B cell (primary cell): ENCODE data around the gene MYL6B.

Source experiments
- EZH2 ChIP-seq: IDR thresholded peaks from 2 replicates; pipeline ENCODE4 v1.6.1; 2012; ENCODE audit warnings: borderline replicate concordance, low read depth, mild to moderate bottlenecking, moderate library complexity, low read length; ENCODE audit not compliant: insufficient read depth, poor library complexity, severe bottlenecking
- TF ChIP-seq, protein P1 (sequence below): fragments of 200-600 bp; IDR thresholded peaks from one replicate; pipeline ENCODE4 v1.8.0; 2022; ENCODE audit warnings: antibody characterized with exemption, mild to moderate bottlenecking

DNA sequence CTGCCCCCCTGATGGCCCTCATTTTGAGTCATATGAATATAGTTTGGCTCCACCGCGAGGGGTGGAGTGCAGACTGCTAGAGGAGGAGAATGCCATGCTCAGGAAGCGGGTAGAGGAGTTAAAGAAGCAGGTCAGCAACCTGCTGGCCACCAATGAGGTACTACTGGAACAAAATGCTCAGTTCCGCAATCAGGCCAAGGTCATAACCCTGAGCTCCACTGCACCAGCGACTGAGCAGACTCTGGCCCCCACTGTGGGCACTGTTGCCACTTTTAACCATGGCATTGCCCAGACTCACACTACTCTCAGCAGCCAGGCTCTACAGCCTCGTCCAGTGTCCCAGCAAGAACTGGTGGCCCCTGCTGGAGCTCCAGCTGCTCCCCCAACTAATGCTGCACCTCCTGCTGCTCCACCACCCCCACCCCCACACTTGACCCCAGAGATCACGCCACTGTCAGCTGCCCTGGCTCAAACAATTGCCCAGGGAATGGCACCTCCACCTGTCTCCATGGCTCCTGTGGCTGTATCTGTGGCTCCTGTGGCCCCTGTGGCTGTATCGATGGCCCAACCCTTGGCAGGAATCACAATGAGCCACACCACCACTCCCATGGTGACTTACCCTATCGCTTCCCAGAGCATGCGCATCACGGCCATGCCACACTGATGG lies 31.1 kb upstream of the MYL6B start:
- TF ChIP-seq, protein P1, sequence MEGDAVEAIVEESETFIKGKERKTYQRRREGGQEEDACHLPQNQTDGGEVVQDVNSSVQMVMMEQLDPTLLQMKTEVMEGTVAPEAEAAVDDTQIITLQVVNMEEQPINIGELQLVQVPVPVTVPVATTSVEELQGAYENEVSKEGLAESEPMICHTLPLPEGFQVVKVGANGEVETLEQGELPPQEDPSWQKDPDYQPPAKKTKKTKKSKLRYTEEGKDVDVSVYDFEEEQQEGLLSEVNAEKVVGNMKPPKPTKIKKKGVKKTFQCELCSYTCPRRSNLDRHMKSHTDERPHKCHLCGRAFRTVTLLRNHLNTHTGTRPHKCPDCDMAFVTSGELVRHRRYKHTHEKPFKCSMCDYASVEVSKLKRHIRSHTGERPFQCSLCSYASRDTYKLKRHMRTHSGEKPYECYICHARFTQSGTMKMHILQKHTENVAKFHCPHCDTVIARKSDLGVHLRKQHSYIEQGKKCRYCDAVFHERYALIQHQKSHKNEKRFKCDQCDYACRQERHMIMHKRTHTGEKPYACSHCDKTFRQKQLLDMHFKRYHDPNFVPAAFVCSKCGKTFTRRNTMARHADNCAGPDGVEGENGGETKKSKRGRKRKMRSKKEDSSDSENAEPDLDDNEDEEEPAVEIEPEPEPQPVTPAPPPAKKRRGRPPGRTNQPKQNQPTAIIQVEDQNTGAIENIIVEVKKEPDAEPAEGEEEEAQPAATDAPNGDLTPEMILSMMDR = no peak
- no peak for TF ChIP-seq EZH2
